Endothelial cell of umbilical vein (primary cell): ENCODE measurements around the gene CYBA. TPM values are rescaled to one million over a fixed set of nuclear protein-coding genes. Genes with fewer than 3 reads are reported as not detected.

Experiments used
- BruUV-seq: library from RNA; stranded (reverse); fragments of 400-500 nt; replicated peaks from 2 replicates; lab custom pipeline; 2021; lab: Mats Ljungman, UMichigan
- CTCF ChIA-PET: fragments of 300-600, 350-600 bp; sonication (Branson Sonifier 250); formaldehyde crosslinking; loops from one replicate; lab custom pipeline; 2021; ENCODE audit warnings: antibody characterized with exemption, inconsistent platforms; lab: Charles Lee
- POLR2A ChIA-PET: fragments of 300-600, 350-600 bp; sonication (Branson Sonifier 250); formaldehyde crosslinking; loops from one replicate; lab custom pipeline; 2021; ENCODE audit warnings: antibody characterized with exemption, inconsistent platforms; lab: Charles Lee
- DNase-seq: peaks from one replicate; pipeline ENCODE4 v3.0.0-alpha.2; 2011; ENCODE audit warnings: low read depth, low spot score
- FAIRE-seq: peaks from 2 replicates; lab custom pipeline; 2011; peaks lifted over from hg19 to GRCh38; lab: Jason Lieb, UNC
- H2AFZ ChIP-seq: 2 replicates; pipeline ENCODE4 v1.6.0; 2012; ENCODE audit warnings: low read depth, low read length, control low read depth, inconsistent platforms
- H3K27ac ChIP-seq: 2 replicates; pipeline ENCODE4 v1.5.1; 2011; ENCODE audit warnings: low read depth, mild to moderate bottlenecking, control low read depth, low read length, moderate library complexity; ENCODE audit not compliant: insufficient read depth
- H3K27me3 ChIP-seq, 2 experiments: 2 replicates each; pipeline versions ENCODE4 v1.6.0 to v1.6.1; 2011; ENCODE audit warnings: low read length in 2 of 2, mixed read lengths in 1 of 2; ENCODE audit not compliant: control insufficient read depth in 2 of 2, insufficient read depth in 2 of 2
- H3K36me3 ChIP-seq, 2 experiments: 2 replicates in 1 of 2; 3 replicates in 1 of 2; pipeline ENCODE4 v1.5.1; 2011; ENCODE audit warnings: low read length in 2 of 2, mild to moderate bottlenecking in 1 of 2, moderate library complexity in 1 of 2; ENCODE audit not compliant: control insufficient read depth in 2 of 2, insufficient read depth in 2 of 2; ENCODE audit errors: extremely low read depth in 1 of 2
- H3K4me1 ChIP-seq: 3 replicates; pipeline ENCODE4 v1.5.1; 2011; ENCODE audit warnings: mild to moderate bottlenecking, low read length; ENCODE audit not compliant: control insufficient read depth, insufficient read depth; ENCODE audit errors: extremely low read depth
- H3K4me2 ChIP-seq: 2 replicates; pipeline ENCODE4 v1.6.1; 2011; ENCODE audit warnings: low read length, control low read depth, mixed read lengths; ENCODE audit not compliant: insufficient read depth
- H3K4me3 ChIP-seq, 3 experiments: fragments of 200-600 bp in 1 of 3; sonication (generic), shearing (Covaris generic) in 1 of 3; replicated peaks in 1 of 3; 2 replicates each; pipeline ENCODE4 v1.5.1; 2011 to 2016; ENCODE audit warnings: control low read depth in 3 of 3, low read length in 3 of 3, mild to moderate bottlenecking in 2 of 3, inconsistent platforms in 1 of 3, low read depth in 1 of 3, moderate library complexity in 1 of 3; ENCODE audit not compliant: insufficient read depth in 1 of 3
- H3K79me2 ChIP-seq: 2 replicates; pipeline ENCODE4 v1.6.0; 2012; ENCODE audit warnings: low read length, inconsistent platforms; ENCODE audit not compliant: control insufficient read depth, insufficient read depth
- H3K9ac ChIP-seq: replicated peaks from 2 replicates; pipeline ENCODE3; 2011; ENCODE audit warnings: low read length, control low read depth; ENCODE audit not compliant: insufficient read depth; ENCODE audit errors: extremely low read depth
- H3K9me1 ChIP-seq: replicated peaks from 3 replicates; pipeline ENCODE4 v1.6.0; 2011; ENCODE audit warnings: mild to moderate bottlenecking, low read length; ENCODE audit not compliant: control insufficient read depth, insufficient read depth; ENCODE audit errors: extremely low read depth
- H3K9me3 ChIP-seq: replicated peaks from 2 replicates; pipeline ENCODE4 v1.5.1; 2012; ENCODE audit warnings: low read length, inconsistent platforms; ENCODE audit not compliant: control insufficient read depth, insufficient read depth
- H4K20me1 ChIP-seq: replicated peaks from 2 replicates; pipeline ENCODE3; 2011; ENCODE audit warnings: mild to moderate bottlenecking, low read length; ENCODE audit not compliant: control insufficient read depth, insufficient read depth; ENCODE audit errors: extremely low read depth
- CTCF ChIP-seq, 2 donors: IDR thresholded peaks; 1 replicate in 1 of 2; 2 replicates in 1 of 2; pipeline ENCODE4 v1.5.1; 2011; ENCODE audit warnings: low read length in 2 of 2, mild to moderate bottlenecking in 2 of 2, moderate library complexity in 2 of 2, control low read depth in 1 of 2, inconsistent platforms in 1 of 2, low read depth in 1 of 2; ENCODE audit not compliant: insufficient read depth in 1 of 2; ENCODE audit errors: extremely low read depth in 1 of 2
- FOS ChIP-seq: IDR thresholded peaks from 2 replicates; pipeline ENCODE4 v1.6.1; 2011; ENCODE audit warnings: mild to moderate bottlenecking, low read length, moderate library complexity, borderline replicate concordance; ENCODE audit not compliant: insufficient read depth
- MAX ChIP-seq: IDR thresholded peaks from 2 replicates; pipeline ENCODE4 v1.6.1; 2011; ENCODE audit not compliant: insufficient read depth, insufficient read length
- MYC ChIP-seq: IDR thresholded peaks from one replicate; pipeline ENCODE4 v1.6.1; 2011; ENCODE audit warnings: mild to moderate bottlenecking, low read depth, low read length
- dilution Hi-C: fragments of 300-500 bp; cut with MboI; formaldehyde crosslinking; loops from one replicate; pipeline ENCODE4 v1.15.0; 2019; ENCODE audit warnings: low sequenced_read_pairs; ENCODE audit not compliant: extremely low pct_ligation_motif_present
- intact Hi-C: fragments of 100-400 bp; cut with micrococcal nuclease; formaldehyde crosslinking; loops from one replicate; pipeline ENCODE4 v1.10.0; 2022
- polyA plus RNA-seq, 4 experiments: library from polyadenylated mRNA; depleted of rRNA in 3 of 4; stranded (reverse) in 3 of 4; unstranded in 1 of 4; fragments of >200 nt; gene quantifications; 2 replicates each; pipeline versions ENCODE4 v1.2.1 to v1.2.3, GENCODE V29; 2011 to 2012; ENCODE audit warnings: missing spikeins in 1 of 4
- total RNA-seq: library from RNA; stranded (reverse); gene quantifications from 2 replicates; pipeline ENCODE4 v1.2.3, GENCODE V29; 2021

Gene CYBA
- total and polyA plus RNA-seq, 2 donors (not counting 3 experiments of a cell fraction or from before 2014, with no cell fraction given) = 37.0 to 77.3 TPM

GRCh38 chr16:88614818-88615580, 35.9 kb downstream of the CYBA start:
- POLR2A ChIA-PET = no interaction called here
- no peak overlapping the region for H3K9ac ChIP-seq
- H3K79me2 ChIP-seq = peaks cover 4% of the 10 kb centered on the region
- dilution Hi-C loops (no loop called here), intact Hi-C loops (no loop called here)
- no TSS peak for BruUV-seq
- H3K27ac ChIP-seq = no peak overlapping the region
- H3K9me1 ChIP-seq = no peaks in the 10 kb centered on the region
- FAIRE-seq (no peak), DNase-seq (no peak)
- no peak overlapping the region for H3K4me2 ChIP-seq
- peaks cover 0 to 29% of the 10 kb centered on the region in 2 experiments for H3K36me3 ChIP-seq
- no peaks in the 10 kb centered on the region for H3K27me3 ChIP-seq
- CTCF ChIA-PET = no interaction called here
- H3K9me3 ChIP-seq = no peaks in the 10 kb centered on the region
- no peak overlapping the region for H3K4me3 ChIP-seq
- no peak overlapping the region for H2AFZ ChIP-seq
- TF ChIP-seq MAX (no peak), FOS (no peak), MYC (no peak), CTCF (IDR thresholded peaks at IDR 0.05; ENCODE audit: extremely low read depth in 1 of 2, insufficient read depth in 1 of 2, low read depth in 1 of 2, low read length in 2 of 2) (no peak)
- H3K4me1 ChIP-seq = no peaks in the 10 kb centered on the region
- H4K20me1 ChIP-seq = no peaks in the 10 kb centered on the region
